GM18520 (cell line): Measurements from ENCODE around the gene LRRC37A.
"Not testable (repeated sequence)": the region's sequence is repeated elsewhere in the genome, so short reads cannot be mapped to it uniquely, and the experiment has no call there.

ENCODE experiments used
- ATAC-seq: cut with Tn5 transposase; IDR thresholded peaks from one replicate; pipeline ENCODE4 v1.9.1; 2021; ENCODE audit not compliant: unreplicated experiment

The LRRC37A gene

DNA sequence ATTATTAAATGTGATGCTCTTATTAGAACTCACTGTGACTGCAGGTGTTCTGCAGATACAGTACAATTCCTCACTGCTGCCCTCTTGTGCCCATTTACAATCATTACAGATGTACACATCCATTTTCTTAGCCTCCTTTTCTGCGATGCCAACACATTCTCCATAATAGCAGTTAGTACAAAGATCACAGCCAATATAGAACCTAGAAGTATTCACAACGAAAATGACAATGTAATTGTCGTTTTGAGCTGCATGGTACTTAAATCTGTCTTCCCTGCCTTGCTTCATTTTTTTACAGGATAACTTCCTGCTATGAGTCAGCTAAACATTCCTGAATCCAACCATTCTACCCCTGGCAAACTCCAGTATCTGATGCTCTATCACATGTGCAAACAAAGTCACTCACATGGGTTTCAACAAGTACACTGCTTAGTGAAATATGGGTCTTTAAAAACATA lies 8.1 kb upstream of the LRRC37A start:
- ATAC-seq, result not testable (repeated sequence)

GRCh38 chr17:46287587-46287986 lies 7.3 kb upstream of the LRRC37A start:
- not testable (repeated sequence) for ATAC-seq

- peak; percentile 77 for ATAC-seq
Observed at GRCh38 chr17:46290906-46291546, 3.9 kb upstream of the LRRC37A start.

- not testable (repeated sequence) for ATAC-seq
Observed at GRCh38 chr17:46291618-46292017, 3.3 kb upstream of the LRRC37A start.

- ATAC-seq, result not testable (repeated sequence)
Observed at GRCh38 chr17:46341220-46341619, 46.3 kb downstream of the LRRC37A start.

- not testable (repeated sequence) for ATAC-seq
Observed at GRCh38 chr17:46342131-46342530, 47.2 kb downstream of the LRRC37A start.

DNA sequence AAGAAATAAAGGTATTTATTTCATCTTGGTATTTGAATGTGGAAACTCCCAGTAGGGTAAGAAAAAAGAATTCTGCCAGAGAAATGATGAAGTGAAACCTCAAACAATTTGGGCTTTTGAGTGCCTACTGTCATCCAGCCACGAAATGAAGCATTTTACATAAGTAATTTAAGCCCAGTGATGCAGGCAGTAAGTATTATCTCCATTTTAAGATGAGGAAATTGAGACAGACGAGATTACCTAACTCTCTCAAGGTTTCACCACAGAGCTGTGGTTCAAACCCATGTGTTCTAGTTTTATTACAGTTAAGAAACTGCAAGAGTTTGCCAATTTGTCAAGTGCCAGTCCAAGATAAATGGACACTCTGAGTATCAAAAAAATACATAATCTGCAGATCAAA lies 53.4 kb downstream of the LRRC37A start:
- not testable (repeated sequence) for ATAC-seq

GRCh38 chr17:46349060-46349459 lies 54.1 kb downstream of the LRRC37A start:
- not testable (repeated sequence) for ATAC-seq

GRCh38 chr17:46353856-46354255 lies 58.9 kb downstream of the LRRC37A start:
- not testable (repeated sequence) for ATAC-seq

- ATAC-seq, result peak; percentile 34
Observed at GRCh38 chr17:46361145-46361735, 66.3 kb downstream of the LRRC37A start.

DNA sequence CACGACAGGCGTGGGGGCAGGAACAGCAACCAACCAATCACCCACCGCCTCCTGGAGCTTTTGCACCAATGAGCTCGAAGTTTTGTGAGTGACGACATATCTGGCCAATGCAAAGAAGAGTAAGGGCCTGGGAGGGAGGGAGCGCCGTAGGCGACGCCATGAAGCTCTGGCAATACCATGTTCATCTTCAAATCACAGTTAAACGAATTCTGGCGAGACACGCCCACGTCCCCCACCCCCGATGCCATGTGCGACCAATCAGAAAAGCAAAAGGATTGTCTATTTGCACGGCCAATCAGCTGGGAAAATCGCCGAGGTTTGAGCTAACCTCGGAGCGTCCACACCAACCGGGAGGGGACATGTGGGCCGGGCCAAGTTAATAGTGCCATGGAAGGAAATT lies 66.8 kb downstream of the LRRC37A start, which contains the start of gene ARL17B:
TSS of gene ARL17B (minus strand) at position 12 of the 400 bp plus-strand sequence. CDS start 3,369 bp downstream, outside the sequence.
- ATAC-seq, result peak; percentile 91

DNA sequence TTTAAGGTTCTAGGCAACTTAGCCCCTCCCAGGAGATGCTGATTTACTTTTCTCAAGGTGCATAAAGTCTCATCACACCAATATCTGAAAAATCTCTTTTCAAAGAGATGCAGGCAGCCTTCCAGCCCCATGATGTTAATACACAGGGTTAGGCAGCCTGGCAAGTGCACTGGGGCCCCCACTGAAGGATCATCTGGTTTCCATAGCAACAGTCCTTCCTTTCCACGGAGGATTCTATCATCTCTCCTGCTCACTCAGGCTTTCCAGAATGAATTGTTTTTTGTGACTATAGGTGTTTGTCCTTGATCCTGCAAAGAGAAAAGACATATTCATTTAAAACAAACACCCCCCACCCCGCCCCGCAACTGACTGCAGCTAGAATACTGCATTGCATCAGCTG lies 72.6 kb downstream of the LRRC37A start:
- ATAC-seq, result not testable (repeated sequence)

- ATAC-seq, result not testable (repeated sequence)
Observed at GRCh38 chr17:46372236-46373229, 77.6 kb downstream of the LRRC37A start.

- not testable (repeated sequence) for ATAC-seq
Observed at GRCh38 chr17:46373418-46373817, 78.5 kb downstream of the LRRC37A start.

GRCh38 chr17:46383118-46383517 lies 88.2 kb downstream of the LRRC37A start:
- not testable (repeated sequence) for ATAC-seq

GRCh38 chr17:46385491-46385890 lies 90.6 kb downstream of the LRRC37A start:
- ATAC-seq, result not testable (repeated sequence)
